Cardiac septum (tissue), 1 donor: ENCODE data around the gene SEMA4A. TPM values are rescaled to one million over a fixed set of nuclear protein-coding genes. Genes with fewer than 3 reads are reported as not detected.
"Not testable (repeated sequence)": the region's sequence is repeated elsewhere in the genome, so short reads cannot be mapped to it uniquely, and the experiment has no call there.

ENCODE experiments used
- DNase-seq: peaks from one replicate; pipeline ENCODE4 v3.0.0-alpha.2; 2020; ENCODE audit warnings: low spot score
- intact Hi-C: fragments of 100-400 bp; cut with DNase I; formaldehyde crosslinking; loops from one replicate; pipeline ENCODE4 v1.14.0; 2022
- total RNA-seq: library from RNA; stranded (reverse); fragmentation: NEBNext Ultra II Directional; extraction: Animal tissue kit (Norgen Biotek cat#: 25700); gene quantifications from one replicate; pipeline ENCODE4 v1.2.1, GENCODE V29; 2021
- donor health status: DM: no; HTN: no; CAD: no.

SEMA4A gene
- total RNA-seq, 1 donor from 2014 or later: 2.7 TPM

DNA sequence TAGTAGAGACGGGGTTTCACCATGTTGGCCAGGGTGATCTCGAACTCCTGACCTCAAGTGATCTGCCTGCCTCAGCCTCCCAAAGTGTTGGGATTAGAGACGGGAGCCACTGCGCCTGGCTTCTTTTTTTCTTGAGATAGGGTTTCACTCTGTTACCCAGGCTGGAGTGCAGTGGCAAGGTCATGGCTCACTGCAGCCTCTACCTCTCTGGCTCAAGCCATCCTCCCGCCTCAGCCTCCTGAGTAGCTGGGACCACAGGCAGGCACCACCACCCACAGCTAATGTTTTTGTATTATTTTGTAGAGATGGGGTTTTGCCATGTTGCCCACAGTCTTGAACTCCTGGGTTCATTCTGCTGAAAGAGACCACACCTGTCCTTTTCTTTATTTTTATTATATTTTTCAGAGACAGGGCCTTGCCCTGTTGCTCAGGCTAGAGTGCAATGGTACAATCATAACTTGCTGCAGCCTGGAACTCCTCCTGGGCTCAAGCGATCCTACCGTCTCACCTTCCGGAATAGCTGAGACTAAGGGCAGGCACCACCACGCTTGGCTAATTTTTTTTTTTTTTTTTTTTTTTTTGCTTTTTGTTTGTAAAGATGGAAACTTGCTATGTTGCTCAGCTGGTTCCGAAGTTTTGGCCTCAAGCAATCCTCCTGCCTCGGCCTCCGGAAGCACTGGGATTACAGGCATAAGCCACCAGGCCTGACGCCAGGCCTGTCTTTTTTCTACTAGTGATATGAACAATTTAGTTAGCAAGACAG, 35.8 kb upstream of the SEMA4A start:
- DNase-seq: no peak
- intact Hi-C loops: no loop called here

DNA sequence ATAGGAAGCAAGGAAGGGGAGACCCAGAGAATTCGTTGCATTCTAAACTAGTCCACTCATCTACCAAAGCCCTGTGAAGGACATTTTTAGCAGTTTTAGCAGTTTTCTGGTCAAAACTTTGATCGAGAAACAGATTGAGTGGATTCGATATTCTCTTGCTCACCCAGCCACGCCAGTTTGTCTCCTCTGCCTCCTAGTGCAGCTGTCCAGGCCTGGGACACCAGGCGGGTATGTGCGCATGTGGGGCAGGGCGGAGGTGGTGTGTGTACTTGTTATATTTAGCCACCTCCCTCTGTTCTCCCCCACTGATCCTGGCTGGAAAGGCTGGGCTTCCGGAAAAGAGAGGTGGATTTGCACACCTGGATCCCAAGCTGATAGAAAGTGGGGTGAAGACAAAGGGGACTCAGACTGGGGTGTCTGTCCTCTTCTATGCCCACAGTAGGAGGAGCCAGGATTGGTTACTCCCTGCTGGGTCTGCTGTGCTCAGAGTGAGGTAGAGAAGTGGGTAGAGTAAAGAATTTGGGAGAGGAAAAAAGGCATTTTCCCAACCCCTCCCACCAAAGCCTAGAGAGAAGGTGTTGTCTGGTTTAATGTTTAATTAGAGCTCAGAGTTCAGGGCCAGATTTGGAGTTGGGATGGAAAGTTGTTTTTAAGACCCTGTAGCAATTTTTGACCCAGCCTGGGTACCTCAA, 35.1 kb upstream of the SEMA4A start:
- intact Hi-C loops: no loop called here
- DNase-seq: no peak

DNA sequence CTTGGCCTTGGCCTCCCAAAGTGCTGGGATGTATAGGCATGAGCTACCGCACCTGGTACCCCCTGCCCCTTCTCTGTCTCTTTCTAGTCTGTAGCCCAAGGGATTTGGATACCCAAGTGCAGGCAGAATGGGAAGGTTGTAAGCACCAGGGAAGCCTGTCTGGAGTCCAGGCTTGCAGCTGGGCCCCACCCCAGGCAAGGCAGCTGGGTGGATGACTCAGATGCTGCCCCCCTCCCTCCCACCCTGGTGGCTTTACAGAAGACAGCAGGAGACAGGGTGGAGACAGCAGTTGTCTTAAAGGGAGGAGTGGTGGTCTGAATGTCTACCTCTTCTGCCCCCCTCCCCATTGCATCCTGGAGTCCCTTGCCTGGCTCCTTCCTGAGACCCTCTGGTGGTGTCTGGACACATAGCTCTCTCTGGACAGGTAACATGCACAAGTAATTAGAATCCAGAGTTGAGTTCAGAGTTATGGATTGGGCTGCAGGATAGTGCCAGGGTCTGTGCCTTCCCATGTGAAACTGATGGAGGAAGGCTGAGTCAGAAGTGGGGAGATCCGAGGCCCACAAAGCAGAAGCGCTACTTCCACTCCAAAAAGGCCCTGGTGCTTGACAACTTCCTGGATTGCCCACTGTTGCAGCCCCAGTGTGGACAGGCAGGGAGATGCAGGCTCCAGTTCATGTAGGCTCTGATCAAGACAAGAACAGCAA, 33.7 kb upstream of the SEMA4A start:
- intact Hi-C loops: loop anchor here (5.0 to 10.0 kb wide), 2 partner anchors 388 to 545 kb away; no protein-coding TSS in a partner anchor
- no peak for DNase-seq

DNA sequence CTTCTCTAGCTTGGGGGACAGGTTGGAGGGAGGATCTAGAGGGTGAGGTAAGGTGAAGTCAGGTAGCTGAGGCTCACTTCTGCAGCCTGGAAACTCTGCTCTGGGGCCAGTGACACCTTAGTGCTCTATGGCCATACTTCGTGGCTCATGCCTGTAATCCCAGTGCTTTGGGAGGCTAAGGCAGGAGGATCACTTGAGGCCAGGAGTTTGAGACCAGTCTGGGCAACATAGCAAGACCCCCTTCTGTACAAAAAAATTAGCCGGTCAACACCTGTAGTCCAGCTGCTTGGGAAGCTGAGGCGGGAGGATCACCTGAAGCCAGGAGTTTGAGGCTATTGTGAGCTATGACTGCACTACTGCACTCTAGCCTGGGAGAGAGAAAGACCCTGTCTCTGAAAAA, 33.1 kb upstream of the SEMA4A start:
- no peak for DNase-seq
- intact Hi-C loops: loop anchor here (5.0 to 10.0 kb wide), 2 partner anchors 387 to 544 kb away; no protein-coding TSS in a partner anchor

DNA sequence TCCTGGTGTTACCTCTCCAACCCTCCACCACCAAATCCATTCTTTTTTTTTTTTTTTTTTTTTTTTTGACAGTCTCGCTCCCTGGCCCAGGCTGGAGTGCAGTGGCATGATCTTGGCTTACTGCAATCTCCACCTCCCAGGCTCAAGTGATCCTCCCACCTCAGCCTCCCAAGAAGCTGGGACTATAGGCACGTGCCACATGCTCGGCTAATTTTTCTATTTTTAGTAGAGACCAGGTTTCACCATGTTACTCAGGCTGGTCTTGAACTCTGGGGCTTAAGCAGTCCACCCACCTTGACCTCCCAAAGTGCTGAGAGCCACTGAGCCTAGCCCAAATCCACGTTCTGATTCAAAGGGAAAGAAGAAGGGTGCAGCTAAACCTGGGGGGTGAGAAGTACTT, 32.4 kb upstream of the SEMA4A start:
- intact Hi-C loops: loop anchor here (5.0 to 10.0 kb wide), 2 partner anchors 386 to 544 kb away; no protein-coding TSS in a partner anchor
- not testable (repeated sequence) for DNase-seq

DNA sequence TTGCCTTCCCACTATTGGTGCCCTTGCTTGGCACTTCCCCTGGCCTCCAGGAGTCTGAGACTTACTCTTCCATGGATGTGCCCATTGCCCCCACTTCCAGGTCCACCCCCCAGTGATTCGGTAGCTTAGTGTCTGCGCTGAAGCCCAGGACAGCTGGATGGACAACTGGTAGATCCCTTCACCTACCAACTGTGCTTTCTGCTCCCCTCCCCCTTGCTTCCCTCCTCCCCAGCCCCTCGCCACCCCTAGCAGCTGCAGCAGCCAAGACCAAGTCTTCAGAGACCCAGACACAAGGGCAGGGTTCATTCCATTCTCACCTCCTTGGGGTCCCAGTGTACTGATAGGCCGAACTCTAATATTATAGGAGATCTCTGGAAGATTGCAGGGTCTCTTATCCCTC, 31.9 kb upstream of the SEMA4A start:
- intact Hi-C loops: loop anchor here (5.0 to 10.0 kb wide), 2 partner anchors 386 to 543 kb away; no protein-coding TSS in a partner anchor

DNA sequence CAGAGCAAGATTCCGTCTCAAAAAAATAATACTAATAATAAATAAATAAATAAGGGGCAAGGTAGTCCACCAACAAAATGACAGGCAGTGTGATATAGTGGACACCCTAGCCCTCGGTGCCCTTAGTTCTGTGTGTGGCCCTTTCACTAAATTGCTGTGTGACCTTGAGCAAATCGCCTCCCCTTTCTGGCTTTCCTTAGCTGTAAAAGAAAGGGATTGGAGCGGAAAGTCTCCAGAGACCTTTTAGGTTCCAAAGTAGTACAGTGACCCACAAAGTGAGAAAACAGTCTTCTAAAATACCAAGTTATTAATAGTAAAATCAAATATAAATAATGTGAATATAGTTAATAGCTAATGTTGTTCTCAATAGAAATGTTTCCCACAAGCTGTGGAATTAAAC, 31.3 kb upstream of the SEMA4A start:
- DNase-seq: no peak
- intact Hi-C loops: loop anchor here (2.0 to 10.0 kb wide), 3 partner anchors 15 to 543 kb away; no protein-coding TSS in a partner anchor

More for the DNA sequence above, 31.9 kb upstream of the SEMA4A start:
- no peak for DNase-seq

DNA sequence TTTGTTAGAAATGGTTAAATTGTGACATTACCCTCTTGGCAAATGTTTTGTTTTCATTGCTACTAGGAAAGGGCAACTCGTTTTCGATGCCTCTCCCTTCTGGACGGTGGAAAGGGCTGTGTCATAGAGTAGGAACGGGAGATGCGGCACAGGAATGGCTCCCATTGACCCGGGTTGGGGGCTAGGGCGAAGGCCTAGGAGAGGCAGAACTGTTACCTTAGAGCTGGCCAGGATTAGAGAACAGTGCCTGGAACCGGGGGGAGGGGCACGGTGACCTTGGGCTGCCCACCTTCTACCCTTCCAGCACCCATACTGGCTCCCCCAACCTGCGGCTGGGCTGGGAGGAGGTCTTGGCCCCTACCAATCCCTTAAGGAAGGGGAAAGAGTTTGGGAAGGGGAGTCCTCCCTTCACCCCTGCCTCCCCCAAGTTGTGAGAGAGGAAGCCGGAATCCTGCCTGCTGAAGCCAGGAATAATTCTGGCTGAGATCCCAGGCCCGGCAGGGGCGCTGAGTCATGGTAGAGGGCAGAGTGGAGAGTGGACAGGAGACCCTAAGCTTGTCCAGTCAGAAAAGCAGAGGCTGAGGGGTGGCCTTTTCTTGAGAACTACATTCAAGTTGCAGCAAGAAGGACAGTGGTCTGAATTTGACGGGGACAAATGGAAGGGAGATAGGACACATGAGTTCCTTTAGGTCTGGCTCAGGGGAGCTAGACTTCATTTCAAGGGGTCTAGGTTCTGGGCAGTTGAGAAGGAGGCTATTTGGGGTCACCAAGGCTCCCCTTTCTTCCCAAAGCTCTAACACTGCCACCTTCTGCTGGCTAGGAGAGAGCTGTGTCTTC, 30.6 kb upstream of the SEMA4A start:
- peak; percentile 91 for DNase-seq
- intact Hi-C loops: loop anchor here (2.0 to 10.0 kb wide), 3 partner anchors 16 to 542 kb away; no protein-coding TSS in a partner anchor

DNA sequence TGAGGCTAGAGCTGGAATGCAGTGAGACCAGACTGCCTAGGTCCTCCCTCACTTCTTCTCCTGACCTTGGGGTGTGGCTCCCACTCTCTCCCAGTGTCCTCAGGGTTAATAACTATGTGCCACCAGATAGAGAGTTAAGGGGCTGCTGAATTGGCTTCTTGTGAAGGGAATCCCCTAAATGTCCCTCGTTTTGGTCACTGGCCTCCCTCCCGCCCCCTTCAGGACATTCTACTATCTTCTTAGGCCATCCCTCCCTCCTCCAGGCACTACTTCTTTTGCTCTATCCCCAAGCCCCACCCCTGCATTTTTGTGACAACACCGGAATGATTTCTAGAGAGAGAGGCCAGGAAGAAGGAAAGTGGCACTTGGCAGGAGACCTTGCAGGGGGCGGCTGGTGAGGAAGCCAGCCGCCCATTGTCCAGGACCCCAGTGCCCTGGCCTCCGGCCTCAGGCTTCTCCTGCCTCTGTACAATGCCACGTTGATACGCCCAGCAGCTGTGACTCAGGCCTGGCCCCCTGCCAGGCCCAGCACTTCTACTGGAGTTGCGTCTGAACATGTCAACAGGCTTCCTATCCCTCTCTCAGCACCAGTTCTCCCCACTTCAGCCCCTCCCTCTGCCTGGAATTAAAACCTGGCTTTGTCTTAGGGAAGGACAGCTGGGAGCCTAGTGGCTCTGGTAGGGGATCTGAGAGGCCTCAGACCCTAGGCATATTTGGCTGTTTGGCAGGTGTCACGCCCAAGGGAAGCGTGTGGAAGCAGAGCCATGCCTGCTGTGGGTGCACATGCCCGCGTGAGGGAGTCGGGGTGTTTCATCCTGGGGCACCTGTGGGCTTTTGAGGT, 29.8 kb upstream of the SEMA4A start:
- peak; percentile 97 for DNase-seq
- intact Hi-C loops: loop anchor here (2.0 to 10.0 kb wide), 3 partner anchors 17 to 541 kb away; no protein-coding TSS in a partner anchor

DNA sequence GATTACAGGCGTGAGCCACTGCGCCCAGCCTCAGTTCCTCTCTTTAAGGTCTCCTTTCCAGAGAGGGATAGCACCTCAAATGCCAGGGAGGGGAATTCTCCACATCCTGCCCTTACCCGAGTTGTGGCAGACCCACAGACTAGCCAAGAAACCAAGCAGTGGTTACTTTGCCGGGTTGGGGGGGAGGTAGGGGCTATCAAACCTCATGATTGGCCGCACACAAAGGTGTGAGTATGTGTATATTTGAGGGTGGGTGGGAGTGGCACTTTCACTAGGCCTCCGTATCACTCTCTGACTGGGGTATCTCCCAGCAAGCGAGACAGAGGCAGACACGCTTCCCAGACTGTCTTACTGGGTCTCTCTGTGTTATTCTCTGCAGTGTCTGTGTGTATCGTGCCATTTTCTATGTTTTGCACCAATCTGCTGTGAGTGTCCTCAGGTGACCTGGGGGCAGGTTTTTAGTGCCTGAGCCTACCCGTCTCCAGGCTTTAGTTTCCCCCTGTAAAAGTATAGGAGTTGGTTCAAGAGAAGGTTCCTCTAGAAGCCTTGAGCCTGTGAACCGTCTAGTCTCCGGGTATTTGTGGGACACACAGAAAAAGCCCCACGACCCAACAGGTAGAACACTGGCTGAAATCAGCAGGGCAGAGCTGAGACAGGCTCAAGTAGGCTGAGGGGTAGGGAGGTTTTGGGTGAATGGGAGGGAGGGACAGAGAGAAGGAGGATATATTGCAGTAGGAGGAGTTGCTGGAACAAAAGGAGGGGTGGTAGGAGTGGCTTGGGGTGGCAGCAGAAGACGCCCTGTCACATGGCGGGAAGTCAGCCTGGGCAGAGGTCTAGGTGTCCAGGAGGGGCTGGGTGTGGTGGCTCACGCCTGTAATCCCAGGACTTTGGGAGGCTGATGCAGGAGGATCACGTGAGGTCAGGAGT, 28.6 kb upstream of the SEMA4A start:
- no peak for DNase-seq
- intact Hi-C loops: loop anchor here (5.0 to 10.0 kb wide), 2 partner anchors 382 to 540 kb away; no protein-coding TSS in a partner anchor

DNA sequence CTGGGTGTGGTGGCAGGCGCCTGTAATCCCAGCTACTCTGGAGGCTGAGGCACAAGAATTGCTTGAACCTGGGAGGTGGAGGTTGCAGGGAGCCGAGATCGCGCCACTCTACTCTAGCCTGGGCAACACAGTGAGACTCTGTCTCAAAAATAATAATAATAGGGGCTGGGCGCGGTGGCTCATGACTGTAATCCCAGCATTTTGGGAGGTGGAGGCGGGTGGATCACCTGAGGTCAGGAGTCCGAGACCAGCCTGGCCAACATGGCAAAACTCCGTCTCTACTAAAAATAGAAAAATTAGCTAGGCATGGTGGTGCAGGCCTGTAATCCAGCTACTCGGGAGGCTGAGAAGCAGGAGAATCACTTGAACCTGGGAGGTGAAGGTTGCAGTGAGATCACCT, 27.8 kb upstream of the SEMA4A start:
- not testable (repeated sequence) for DNase-seq
- intact Hi-C loops: loop anchor here (10.0 kb wide), 1 partner anchor 539 kb away; no protein-coding TSS in a partner anchor

DNA sequence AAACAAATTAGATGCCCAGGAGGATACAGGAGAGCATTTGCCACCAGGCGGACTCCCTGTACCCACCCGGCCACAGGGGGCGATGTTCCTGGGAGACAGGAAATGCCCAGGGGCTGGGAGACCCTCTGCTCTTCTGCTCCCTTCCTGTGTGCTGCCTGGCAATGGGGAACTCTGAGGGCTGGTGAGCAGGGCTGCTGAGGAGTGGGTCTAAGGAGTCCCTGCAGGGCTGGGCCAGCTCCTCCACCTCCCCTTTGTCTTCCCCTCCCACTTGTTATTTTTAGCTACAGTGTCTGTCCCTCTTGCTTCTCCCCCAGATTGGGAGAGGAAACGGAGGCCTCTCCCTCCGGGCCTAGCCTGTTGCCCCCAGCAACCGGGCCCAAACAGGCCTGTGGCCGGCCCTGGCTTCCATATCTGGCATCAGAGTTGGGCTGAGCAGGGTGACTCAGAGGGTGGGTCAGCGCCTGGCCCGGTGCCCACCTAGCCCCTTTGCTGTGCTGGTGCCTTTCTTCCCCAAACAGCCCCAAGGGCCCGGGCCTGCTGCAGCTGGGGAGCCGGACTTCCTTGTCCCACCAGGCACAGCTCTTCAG, 27.2 kb upstream of the SEMA4A start:
- intact Hi-C loops: loop anchor here (10.0 kb wide), 1 partner anchor 539 kb away; no protein-coding TSS in a partner anchor
- DNase-seq: peak; percentile 95

DNA sequence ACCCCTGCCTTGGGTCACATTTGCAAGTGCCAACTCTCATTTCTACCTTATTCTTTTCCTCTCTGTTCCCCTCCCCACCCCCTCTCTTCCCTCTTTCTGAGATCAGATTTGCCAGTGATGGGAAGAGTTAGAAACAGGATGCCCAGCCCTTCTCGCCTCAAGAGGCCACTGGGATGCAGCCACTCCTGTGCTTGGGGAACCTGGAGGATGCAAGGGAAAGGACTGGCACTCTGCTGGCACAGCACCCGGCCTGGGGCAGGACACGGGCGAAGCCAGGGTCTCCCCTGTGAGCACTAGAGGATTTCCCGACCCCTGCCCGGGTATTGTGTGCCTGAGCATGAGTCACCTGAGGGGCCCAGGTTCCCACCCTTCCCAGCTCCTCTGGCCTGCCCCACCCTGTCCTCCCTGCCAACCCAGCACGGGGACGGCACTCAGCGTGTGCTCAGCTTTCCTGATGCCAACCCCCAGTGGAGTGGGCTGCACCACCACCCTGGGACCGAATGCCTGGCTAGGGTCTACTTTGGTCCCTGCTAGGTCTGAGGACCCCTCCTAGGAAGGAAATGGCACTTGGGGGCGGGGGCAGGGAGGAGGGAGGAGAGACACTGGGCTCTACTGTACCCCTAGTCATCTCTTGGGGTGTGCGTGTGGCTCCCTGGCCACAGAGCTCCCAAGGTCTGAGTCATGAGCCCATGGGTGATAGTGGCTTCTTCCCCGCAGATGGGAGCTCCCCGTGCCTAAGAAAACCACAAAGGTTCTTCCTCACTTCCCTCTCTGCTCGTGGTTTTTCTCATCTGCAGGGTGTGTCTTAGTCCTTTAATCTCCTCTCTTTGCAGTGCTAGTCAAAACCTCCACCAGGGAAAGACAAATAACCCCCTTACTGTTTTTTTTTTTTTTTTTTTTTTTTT, 26.5 kb upstream of the SEMA4A start:
- intact Hi-C loops: loop anchor here (10.0 kb wide), 1 partner anchor 538 kb away; no protein-coding TSS in a partner anchor
- DNase-seq: no peak

DNA sequence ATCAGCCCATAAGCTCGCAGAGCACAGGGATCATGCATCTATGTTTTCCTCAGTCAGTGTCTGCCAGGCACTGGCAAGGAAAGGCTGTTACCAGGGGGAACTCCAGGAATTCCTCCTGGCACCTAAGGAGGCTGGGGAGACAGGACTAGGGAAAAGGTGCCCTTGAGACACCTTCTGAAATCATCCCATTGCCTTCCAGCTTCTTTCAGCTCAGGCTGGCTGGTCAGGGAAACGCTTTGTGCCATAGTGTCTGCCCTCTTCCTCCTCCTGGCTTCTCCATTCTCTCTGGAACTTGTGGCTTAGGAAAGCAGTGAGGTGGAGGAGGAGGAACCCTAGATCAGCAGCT, 25.1 kb upstream of the SEMA4A start:
- intact Hi-C loops: loop anchor here (2.0 to 10.0 kb wide), 2 partner anchors 13 to 537 kb away; partner anchors contain the start of gene LMNA

More for the DNA sequence above, 25.1 kb upstream of the SEMA4A start:
- DNase-seq: no peak
